Measurements from ENCODE around the gene RAP1GAP2. TPM values are rescaled to one million over a fixed set of nuclear protein-coding genes. Genes with fewer than 3 reads are reported as not detected.

Gene RAP1GAP2
- polyA plus RNA-seq (2011; rRNA removed) (4.1 and 4.8 TPM in 2 replicates), polyA minus RNA-seq (2011; rRNA and poly(A)+ RNA removed) (4.2 and 4.5 TPM in 2 replicates)

GRCh38 chr17:2796164-2797125 is at the start of gene RAP1GAP2:
RAP1GAP2 (plus strand) TSS chr17:2796438; CDS start chr17:2796528, 90 bp downstream.
- ChIA-PET CTCF (no interaction called here), POLR2A (no interaction called here)
- H3K4me3 ChIP-seq (ENCODE audit: low read depth, low read length), result no peak within 1 kb of the TSS
- TF ChIP-seq CTCF (IDR thresholded peaks at IDR 0.05; ENCODE audit: insufficient read depth, low read depth, low read length), result no peak
- peaks cover 2% of the 10 kb centered on the region; the same call in 1 of the 2 replicates for H3K27me3 ChIP-seq (ENCODE audit: control insufficient read depth, insufficient read depth, low read length)
- no peak for DNase-seq (ENCODE audit: low read depth)
- H3K36me3 ChIP-seq (ENCODE audit: control insufficient read depth, insufficient read depth, low read length), result no peaks in the 10 kb centered on the region

GRCh38 chr17:2749058-2749783 is 47.0 kb upstream of the RAP1GAP2 start, which contains the start of gene CCDC92B:
CCDC92B (minus strand) TSS chr17:2749652; CDS start chr17:2735145, 14,507 bp downstream.
- CTCF ChIA-PET, result no interaction called here
- no peak within 1 kb of the TSS for H3K4me3 ChIP-seq (ENCODE audit: low read depth, low read length)
- DNase-seq (ENCODE audit: low read depth), result no peak
- TF ChIP-seq CTCF (IDR thresholded peaks at IDR 0.05; ENCODE audit: insufficient read depth, low read depth, low read length), result no peak
- POLR2A ChIA-PET, result interaction anchor here (0.7 kb wide), 1 partner anchor 807 kb away, joined by 5 read pairs; no protein-coding TSS in a partner anchor
- H3K36me3 ChIP-seq (ENCODE audit: control insufficient read depth, insufficient read depth, low read length), result no peaks in the 10 kb centered on the region
- H3K27me3 ChIP-seq (ENCODE audit: control insufficient read depth, insufficient read depth, low read length), result peaks cover 19% of the 10 kb centered on the region

- DNase-seq (ENCODE audit: low read depth), result no peak
- no peak overlapping the region for H3K4me3 ChIP-seq (ENCODE audit: low read depth, low read length)
- H3K27me3 ChIP-seq (ENCODE audit: control insufficient read depth, insufficient read depth, low read length), result peaks cover 17% of the 10 kb centered on the region
- no peaks in the 10 kb centered on the region for H3K36me3 ChIP-seq (ENCODE audit: control insufficient read depth, insufficient read depth, low read length)
- CTCF ChIA-PET, result no interaction called here
- no peak for TF ChIP-seq CTCF (IDR thresholded peaks at IDR 0.05; ENCODE audit: insufficient read depth, low read depth, low read length)
- POLR2A ChIA-PET, result no interaction called here
Observed at GRCh38 chr17:2749784-2750181, 46.5 kb upstream of the RAP1GAP2 start.

- Histone ChIP-seq H3K27me3 (ENCODE audit: control insufficient read depth, insufficient read depth, low read length) (peaks cover 18% of the 10 kb centered on the region), H3K36me3 (ENCODE audit: control insufficient read depth, insufficient read depth, low read length) (no peaks in the 10 kb centered on the region), H3K4me3 (ENCODE audit: low read depth, low read length) (no peak overlapping the region)
- TF ChIP-seq CTCF (IDR thresholded peaks at IDR 0.05; ENCODE audit: insufficient read depth, low read depth, low read length), result no peak
- ChIA-PET CTCF (interaction anchor here (0.9 kb wide), 1 partner anchor 17 kb away, joined by 3 read pairs; no protein-coding TSS in a partner anchor), POLR2A (no interaction called here)
- no peak for DNase-seq (ENCODE audit: low read depth)
Observed at GRCh38 chr17:2750721-2751120, 45.5 kb upstream of the RAP1GAP2 start.

- ChIA-PET POLR2A (no interaction called here), CTCF (interaction anchor here (0.9 kb wide), 1 partner anchor 18 kb away, joined by 3 read pairs; no protein-coding TSS in a partner anchor)
- no peak for TF ChIP-seq CTCF (IDR thresholded peaks at IDR 0.05; ENCODE audit: insufficient read depth, low read depth, low read length)
- DNase-seq (ENCODE audit: low read depth), result no peak
- Histone ChIP-seq H3K4me3 (ENCODE audit: low read depth, low read length) (no peak overlapping the region), H3K36me3 (ENCODE audit: control insufficient read depth, insufficient read depth, low read length) (no peaks in the 10 kb centered on the region), H3K27me3 (ENCODE audit: control insufficient read depth, insufficient read depth, low read length) (peaks cover 24% of the 10 kb centered on the region)
Observed at GRCh38 chr17:2751491-2751890, 44.7 kb upstream of the RAP1GAP2 start.
